OCI-LY3 (cell line): ENCODE results near the gene SDHAF2.

Experiments used
- H2AFZ ChIP-seq: fragments of 200-600, 300-600 bp; shearing (Covaris generic); 2 replicates; pipeline ENCODE4 v1.6.0; 2014; ENCODE audit warnings: antibody characterized with exemption, low read depth, low read length
- H3K27ac ChIP-seq: fragments of 200-600, 300-600 bp; sonication (generic); 2 replicates; pipeline ENCODE4 v1.5.1; 2014; ENCODE audit warnings: mild to moderate bottlenecking, low read length, moderate library complexity, mixed read lengths
- H3K27me3 ChIP-seq: fragments of 200-600, 300-600 bp; sonication (generic); 2 replicates; pipeline ENCODE4 v1.6.1; 2014; ENCODE audit warnings: low read depth, low read length, mixed read lengths
- H3K36me3 ChIP-seq: fragments of 200-600, 300-600 bp; sonication (generic); replicated peaks from 2 replicates; pipeline ENCODE3; 2014; ENCODE audit warnings: low read depth, low read length, mixed read lengths
- H3K4me1 ChIP-seq: fragments of 300-600, 200-600 bp; sonication (generic); 2 replicates; pipeline ENCODE4 v1.6.1; 2014; ENCODE audit warnings: low read length, mixed read lengths
- H3K4me2 ChIP-seq: fragments of 200-600, 300-600 bp; sonication (generic); 2 replicates; pipeline ENCODE4 v1.6.1; 2014; ENCODE audit warnings: low read length, mixed read lengths
- H3K4me3 ChIP-seq: fragments of 300-600, 200-600 bp; sonication (generic); 2 replicates; pipeline ENCODE4 v1.5.1; 2014; ENCODE audit warnings: antibody characterized with exemption, mild to moderate bottlenecking, low read length, moderate library complexity
- H3K79me2 ChIP-seq: fragments of 300-600, 200-600 bp; shearing (Covaris generic); 2 replicates; pipeline ENCODE4 v1.6.1; 2014; ENCODE audit warnings: mild to moderate bottlenecking, low read length, mixed read lengths
- H3K9ac ChIP-seq: fragments of 300-600, 200-600 bp; shearing (Covaris generic); 2 replicates; pipeline ENCODE4 v1.6.0; 2014; ENCODE audit warnings: mild to moderate bottlenecking, low read length, moderate library complexity
- H3K9me3 ChIP-seq: fragments of 200-600, 300-600 bp; shearing (Covaris generic); 2 replicates; pipeline ENCODE4 v1.6.1; 2014; ENCODE audit warnings: low read length, mixed read lengths; ENCODE audit not compliant: insufficient read depth
- H4K20me1 ChIP-seq: fragments of 200-600, 300-600 bp; sonication (generic); 2 replicates; pipeline ENCODE4 v1.6.1; 2016; ENCODE audit warnings: low read length, mixed read lengths; ENCODE audit not compliant: insufficient read depth
- EZH2phosphoT487 ChIP-seq: fragments of 200-600 bp; shearing (Covaris generic); IDR thresholded peaks from 2 replicates; pipeline ENCODE4 v1.6.1; 2018; ENCODE audit warnings: antibody characterized with exemption, mixed run types, low read depth
- TF ChIP-seq, protein P1 (sequence below): fragments of 200-600, 300-600 bp; sonication (generic); IDR thresholded peaks from 2 replicates; pipeline ENCODE4 v1.5.1; 2014; ENCODE audit warnings: antibody characterized with exemption, low read length, low read depth

SDHAF2 gene

DNA sequence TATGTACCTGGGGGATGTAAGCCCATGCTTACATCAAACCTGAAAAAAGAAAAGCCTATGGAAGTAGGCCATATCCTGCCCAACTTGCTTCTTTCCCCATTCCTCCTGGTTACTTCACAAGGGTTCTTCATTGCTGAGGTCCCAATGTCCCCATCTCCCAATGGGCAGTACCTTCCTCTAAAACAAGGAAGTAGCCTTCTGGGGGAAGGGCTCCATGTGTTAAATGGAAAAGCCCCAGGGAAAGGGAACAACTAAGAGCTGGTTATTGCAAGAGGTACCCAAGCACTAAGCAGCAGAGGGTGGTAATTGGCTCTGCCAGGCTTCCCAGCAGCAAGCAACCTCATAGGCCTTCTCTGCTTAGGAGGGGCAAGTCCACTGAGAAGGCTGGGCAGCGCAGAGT is 26.3 kb upstream of the SDHAF2 start:
- Histone ChIP-seq H3K4me1 (no peaks in the 10 kb centered on the region), H3K27ac (no peak overlapping the region), H3K4me3 (no peak overlapping the region), H2AFZ (no peak overlapping the region), H3K27me3 (no peaks in the 10 kb centered on the region), H3K79me2 (peaks cover 4% of the 10 kb centered on the region; the same call in 1 of the 2 replicates), H3K36me3 (peaks cover 85% of the 10 kb centered on the region), H4K20me1 (no peaks in the 10 kb centered on the region), H3K9me3 (no peaks in the 10 kb centered on the region), H3K9ac (no peak overlapping the region), H3K4me2 (no peak overlapping the region)
- TF ChIP-seq, protein P1, sequence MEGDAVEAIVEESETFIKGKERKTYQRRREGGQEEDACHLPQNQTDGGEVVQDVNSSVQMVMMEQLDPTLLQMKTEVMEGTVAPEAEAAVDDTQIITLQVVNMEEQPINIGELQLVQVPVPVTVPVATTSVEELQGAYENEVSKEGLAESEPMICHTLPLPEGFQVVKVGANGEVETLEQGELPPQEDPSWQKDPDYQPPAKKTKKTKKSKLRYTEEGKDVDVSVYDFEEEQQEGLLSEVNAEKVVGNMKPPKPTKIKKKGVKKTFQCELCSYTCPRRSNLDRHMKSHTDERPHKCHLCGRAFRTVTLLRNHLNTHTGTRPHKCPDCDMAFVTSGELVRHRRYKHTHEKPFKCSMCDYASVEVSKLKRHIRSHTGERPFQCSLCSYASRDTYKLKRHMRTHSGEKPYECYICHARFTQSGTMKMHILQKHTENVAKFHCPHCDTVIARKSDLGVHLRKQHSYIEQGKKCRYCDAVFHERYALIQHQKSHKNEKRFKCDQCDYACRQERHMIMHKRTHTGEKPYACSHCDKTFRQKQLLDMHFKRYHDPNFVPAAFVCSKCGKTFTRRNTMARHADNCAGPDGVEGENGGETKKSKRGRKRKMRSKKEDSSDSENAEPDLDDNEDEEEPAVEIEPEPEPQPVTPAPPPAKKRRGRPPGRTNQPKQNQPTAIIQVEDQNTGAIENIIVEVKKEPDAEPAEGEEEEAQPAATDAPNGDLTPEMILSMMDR, result no peak

GRCh38 chr11:61404103-61404502 is 25.8 kb upstream of the SDHAF2 start:
- Histone ChIP-seq H3K9me3 (no peaks in the 10 kb centered on the region), H3K4me3 (no peak overlapping the region), H2AFZ (no peak overlapping the region), H4K20me1 (0 out of 2 replicates have a peak, but pooled peaks cover 3% of the 10 kb centered on the region), H3K79me2 (peaks cover 4% of the 10 kb centered on the region; the same call in 1 of the 2 replicates), H3K9ac (no peak overlapping the region), H3K27me3 (no peaks in the 10 kb centered on the region), H3K4me1 (no peaks in the 10 kb centered on the region), H3K36me3 (peaks cover 84% of the 10 kb centered on the region), H3K27ac (no peak overlapping the region), H3K4me2 (no peak overlapping the region)
- TF ChIP-seq, protein P1, result no peak
- TF ChIP-seq EZH2phosphoT487, result no peak

DNA sequence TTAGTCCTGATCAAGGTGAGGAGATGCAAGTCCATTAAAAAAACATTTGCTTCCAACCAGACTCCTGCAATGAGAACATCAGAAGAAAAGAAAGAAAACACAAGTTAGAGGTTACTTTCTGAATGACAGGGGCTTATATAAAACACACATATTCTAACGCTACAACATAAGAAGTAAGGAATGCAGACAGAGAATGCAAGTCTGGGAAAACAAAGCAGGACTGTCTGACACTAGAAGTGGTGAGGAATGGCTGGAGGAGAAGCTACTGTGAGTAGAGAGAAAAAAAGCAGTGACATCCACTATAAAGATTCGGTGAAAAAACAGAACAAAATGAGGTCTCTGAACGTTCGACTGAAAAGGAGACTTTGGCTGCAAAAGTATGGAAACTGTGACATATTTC is 25.3 kb upstream of the SDHAF2 start:
- Histone ChIP-seq H3K27ac (no peak overlapping the region), H3K27me3 (no peaks in the 10 kb centered on the region), H3K79me2 (peaks cover 4% of the 10 kb centered on the region; the same call in 1 of the 2 replicates), H3K36me3 (peaks cover 89% of the 10 kb centered on the region), H2AFZ (no peak overlapping the region), H3K9me3 (no peaks in the 10 kb centered on the region), H4K20me1 (0 out of 2 replicates have a peak, but pooled peaks cover 3% of the 10 kb centered on the region), H3K4me2 (no peak overlapping the region), H3K4me3 (no peak overlapping the region), H3K9ac (no peak overlapping the region), H3K4me1 (no peaks in the 10 kb centered on the region)
- no peak for TF ChIP-seq EZH2phosphoT487
- TF ChIP-seq, protein P1, result no peak

DNA sequence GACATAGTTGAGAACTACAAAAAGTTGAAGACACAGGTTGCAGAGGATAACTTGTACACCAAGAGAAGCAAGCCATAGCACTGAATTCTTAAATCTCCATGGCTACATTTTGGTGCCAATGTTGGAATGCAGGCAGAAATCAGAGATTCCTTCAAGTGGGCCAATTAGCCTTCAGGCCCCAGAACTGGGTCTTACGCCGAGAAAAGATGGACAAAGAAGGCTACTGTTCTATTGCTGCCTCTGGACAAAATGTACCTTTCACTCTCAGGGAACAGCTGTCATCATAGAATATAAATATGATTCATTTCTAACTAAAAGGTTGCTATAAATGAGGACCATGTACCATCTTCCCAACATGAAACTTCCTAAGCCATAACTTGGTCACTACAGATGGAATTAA is 23.9 kb upstream of the SDHAF2 start:
- no peak overlapping the region for H3K27ac ChIP-seq
- TF ChIP-seq EZH2phosphoT487, result no peak
- TF ChIP-seq, protein P1, result no peak
- H3K4me3 ChIP-seq, result no peak overlapping the region
- H3K4me1 ChIP-seq, result no peaks in the 10 kb centered on the region
- H3K9ac ChIP-seq, result no peak overlapping the region
- no peaks in the 10 kb centered on the region for H3K9me3 ChIP-seq
- no peak overlapping the region for H2AFZ ChIP-seq
- H3K79me2 ChIP-seq, result peaks cover 4% of the 10 kb centered on the region; the same call in 1 of the 2 replicates
- no peaks in the 10 kb centered on the region for H3K27me3 ChIP-seq
- 0 out of 2 replicates have a peak, but pooled peaks cover 3% of the 10 kb centered on the region for H4K20me1 ChIP-seq
- H3K4me2 ChIP-seq, result no peak overlapping the region
- peaks cover 92% of the 10 kb centered on the region for H3K36me3 ChIP-seq
